ENCODE results near the gene SRD5A1.
"Not testable (repeated sequence)": the region's sequence is repeated elsewhere in the genome, so short reads cannot be mapped to it uniquely, and the experiment has no call there.

- TF ChIP-seq CTCF (IDR thresholded peaks at IDR 0.05; ENCODE audit: control extremely low read depth in 1 of 3, insufficient read depth in 1 of 3, low read depth in 1 of 3, low read length in 3 of 3); NANOG (IDR thresholded peaks at IDR 0.05; ENCODE audit: insufficient read depth, low read depth, low read length, poor library complexity, severe bottlenecking); EP300 (IDR thresholded peaks at IDR 0.05; ENCODE audit: borderline replicate concordance in 1 of 2, low read depth in 2 of 2, low read length in 2 of 2); EZH2 (IDR thresholded peaks at IDR 0.05; ENCODE audit: low read depth, low read length, severe bottlenecking); USF2 (IDR thresholded peaks at IDR 0.05; ENCODE audit: low read length); POLR2AphosphoS5 (IDR thresholded peaks at IDR 0.05; ENCODE audit: low read depth, low read length); BCL11A (IDR thresholded peaks at IDR 0.05; ENCODE audit: low read depth in 2 of 2, low read length in 2 of 2): not testable (repeated sequence)
Observed at GRCh38 chr5:6645571-6646362, 12.5 kb downstream of the SRD5A1 start.

Data from H1 (cell line).